NB4 (cell line): ENCODE data around the gene SLC22A7.
A peak's percentile ranks its signal among the peaks of the same experiment; 100 is the strongest.

Source experiments
- DNase-seq: peaks from one replicate; pipeline ENCODE4 v3.0.0; 2010; ENCODE audit warnings: low read depth
- H3K4me3 ChIP-seq: one replicate; pipeline ENCODE4 v1.5.1; 2011; ENCODE audit warnings: mild to moderate bottlenecking, low read depth, low read length, moderate library complexity
- MAX ChIP-seq: IDR thresholded peaks from 2 replicates; pipeline ENCODE4 v1.6.1; 2011; ENCODE audit warnings: low read depth, low read length
- MYC ChIP-seq: IDR thresholded peaks from 2 replicates; pipeline ENCODE4 v1.6.1; 2011; ENCODE audit warnings: low read depth, low read length
- POLR2A ChIP-seq: IDR thresholded peaks from 2 replicates; pipeline ENCODE4 v1.6.1; 2011; ENCODE audit warnings: mild to moderate bottlenecking; ENCODE audit not compliant: insufficient read length; ENCODE audit errors: extremely low read depth
- TF ChIP-seq, protein P1 (sequence below): IDR thresholded peaks from one replicate; pipeline ENCODE4 v1.5.1; 2012; ENCODE audit warnings: low read depth, low read length

Gene SLC22A7

GRCh38 chr6:43268782-43269272 lies 29.2 kb upstream of the SLC22A7 start:
- no peak for DNase-seq
- H3K4me3 ChIP-seq, result peak overlapping the region; percentile 19
- TF ChIP-seq MYC (no peak), MAX (no peak)

- DNase-seq, result peak; percentile 52
- H3K4me3 ChIP-seq, result peak overlapping the region; percentile 19
- TF ChIP-seq MYC (no peak), MAX (no peak), POLR2A (no peak)
- TF ChIP-seq, protein P1, sequence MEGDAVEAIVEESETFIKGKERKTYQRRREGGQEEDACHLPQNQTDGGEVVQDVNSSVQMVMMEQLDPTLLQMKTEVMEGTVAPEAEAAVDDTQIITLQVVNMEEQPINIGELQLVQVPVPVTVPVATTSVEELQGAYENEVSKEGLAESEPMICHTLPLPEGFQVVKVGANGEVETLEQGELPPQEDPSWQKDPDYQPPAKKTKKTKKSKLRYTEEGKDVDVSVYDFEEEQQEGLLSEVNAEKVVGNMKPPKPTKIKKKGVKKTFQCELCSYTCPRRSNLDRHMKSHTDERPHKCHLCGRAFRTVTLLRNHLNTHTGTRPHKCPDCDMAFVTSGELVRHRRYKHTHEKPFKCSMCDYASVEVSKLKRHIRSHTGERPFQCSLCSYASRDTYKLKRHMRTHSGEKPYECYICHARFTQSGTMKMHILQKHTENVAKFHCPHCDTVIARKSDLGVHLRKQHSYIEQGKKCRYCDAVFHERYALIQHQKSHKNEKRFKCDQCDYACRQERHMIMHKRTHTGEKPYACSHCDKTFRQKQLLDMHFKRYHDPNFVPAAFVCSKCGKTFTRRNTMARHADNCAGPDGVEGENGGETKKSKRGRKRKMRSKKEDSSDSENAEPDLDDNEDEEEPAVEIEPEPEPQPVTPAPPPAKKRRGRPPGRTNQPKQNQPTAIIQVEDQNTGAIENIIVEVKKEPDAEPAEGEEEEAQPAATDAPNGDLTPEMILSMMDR, result no peak
These were observed 28.6 kb upstream of the SLC22A7 start for GRCh38 chr6:43269273-43270007.

- no peak for DNase-seq
- no peak overlapping the region for H3K4me3 ChIP-seq
- TF ChIP-seq MAX (no peak), POLR2A (no peak), MYC (no peak)
- TF ChIP-seq, protein P1, result no peak
These were observed 26.8 kb upstream of the SLC22A7 start for GRCh38 chr6:43271103-43271815.

DNA sequence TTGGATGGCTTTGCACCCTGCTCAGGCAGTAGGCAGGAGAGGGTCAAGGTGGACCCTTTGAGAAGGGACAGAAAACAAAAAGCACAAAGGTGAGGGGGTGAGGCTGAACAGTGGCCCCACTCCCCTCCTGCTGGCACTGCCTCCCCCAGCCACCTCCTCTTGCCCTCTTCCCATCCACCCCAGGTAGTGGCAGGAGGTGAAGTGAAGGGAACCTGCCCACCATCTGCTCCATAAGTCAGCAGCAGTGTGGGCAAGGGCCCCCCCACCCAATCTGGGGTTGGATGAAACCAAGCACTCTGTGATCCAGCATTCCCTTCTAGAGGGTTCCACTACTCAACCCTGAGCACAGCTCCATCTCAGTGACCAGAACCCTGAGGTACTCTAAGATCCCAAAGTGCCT lies 26.1 kb upstream of the SLC22A7 start:
- no peak for DNase-seq
- TF ChIP-seq POLR2A (no peak), MAX (no peak), MYC (no peak)
- TF ChIP-seq, protein P1, result no peak
- no peak overlapping the region for H3K4me3 ChIP-seq

DNA sequence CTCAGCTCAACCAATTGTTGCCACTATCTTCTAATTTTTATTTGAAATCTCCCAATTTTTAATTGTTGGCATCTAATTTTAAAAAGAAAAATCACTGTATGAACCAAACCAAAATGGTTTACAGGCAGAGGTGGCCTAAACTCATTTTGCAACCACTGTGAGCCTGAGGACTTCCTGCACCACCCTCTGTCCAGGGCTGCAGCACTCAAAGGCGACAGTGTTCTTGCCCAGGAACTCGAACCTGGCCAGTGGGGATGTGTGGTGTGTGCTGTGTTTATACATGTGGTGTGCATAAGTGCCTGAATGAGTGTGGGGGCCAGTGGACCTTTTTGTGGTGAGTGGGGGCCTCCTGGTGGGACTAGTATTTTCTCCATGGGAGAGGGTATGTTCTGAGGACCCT lies 24.4 kb upstream of the SLC22A7 start:
- no peak for DNase-seq
- no peak overlapping the region for H3K4me3 ChIP-seq
- TF ChIP-seq POLR2A, result no peak
- TF ChIP-seq MYC, result no peak
- TF ChIP-seq, protein P1, result no peak
- no peak for TF ChIP-seq MAX

GRCh38 chr6:43274127-43274915 lies 23.7 kb upstream of the SLC22A7 start:
- no peak overlapping the region for H3K4me3 ChIP-seq
- DNase-seq, result no peak

More at GRCh38 chr6:43274127-43274915, 23.7 kb upstream of the SLC22A7 start:
- TF ChIP-seq, protein P1, result no peak
- TF ChIP-seq MYC (no peak), MAX (no peak), POLR2A (no peak)
